Mesothelial cell of epicardium (in vitro differentiated cells): ENCODE measurements around the gene PSMB2. TPM values are rescaled to one million over a fixed set of nuclear protein-coding genes. Genes with fewer than 3 reads are reported as not detected.

Experiments used
- DNase-seq, 2 experiments: peaks; one replicate each; pipeline ENCODE4 v3.0.0; 2021; ENCODE audit warnings: low spot score in 2 of 2; ENCODE audit not compliant: unreplicated experiment in 2 of 2
- H3K27ac Mint-ChIP-seq: 2 replicates; pipeline ENCODE4 v1.8.0; 2021; ENCODE audit warnings: mixed read lengths
- H3K27me3 Mint-ChIP-seq: 2 replicates; pipeline ENCODE4 v1.8.0; 2021; ENCODE audit warnings: low read depth, mixed read lengths
- H3K36me3 Mint-ChIP-seq: 2 replicates; pipeline ENCODE4 v1.8.0; 2021; ENCODE audit warnings: mixed read lengths
- H3K4me1 Mint-ChIP-seq: 2 replicates; pipeline ENCODE4 v1.8.0; 2021; ENCODE audit warnings: mixed read lengths
- H3K4me3 Mint-ChIP-seq: 2 replicates; pipeline ENCODE4 v1.8.0; 2021; ENCODE audit warnings: mild to moderate bottlenecking, moderate library complexity, mixed read lengths
- H3K9me3 Mint-ChIP-seq: 2 replicates; pipeline ENCODE4 v1.8.0; 2021; ENCODE audit warnings: mixed read lengths
- total RNA-seq: library from RNA; stranded (reverse); gene quantifications from 3 replicates; pipeline ENCODE4 v1.2.1, GENCODE V29; 2021
- TF ChIP-seq, protein P1 (sequence below): fragments of 200-600 bp; sonication (generic); IDR thresholded peaks from one replicate; pipeline ENCODE4 v1.5.0; 2021; ENCODE audit warnings: antibody characterized with exemption; ENCODE audit not compliant: unreplicated experiment

Gene PSMB2
- total RNA-seq, 1 donor from 2014 or later = 61.1 TPM

GRCh38 chr1:35675773-35676172, 34.4 kb upstream of the PSMB2 start:
- H3K4me1 Mint-ChIP-seq = no peaks in the 10 kb centered on the region
- DNase-seq = no peak
- H3K4me3 Mint-ChIP-seq = no peak overlapping the region
- no peaks in the 10 kb centered on the region for H3K9me3 Mint-ChIP-seq
- no peak overlapping the region for H3K27ac Mint-ChIP-seq
- TF ChIP-seq, protein P1, sequence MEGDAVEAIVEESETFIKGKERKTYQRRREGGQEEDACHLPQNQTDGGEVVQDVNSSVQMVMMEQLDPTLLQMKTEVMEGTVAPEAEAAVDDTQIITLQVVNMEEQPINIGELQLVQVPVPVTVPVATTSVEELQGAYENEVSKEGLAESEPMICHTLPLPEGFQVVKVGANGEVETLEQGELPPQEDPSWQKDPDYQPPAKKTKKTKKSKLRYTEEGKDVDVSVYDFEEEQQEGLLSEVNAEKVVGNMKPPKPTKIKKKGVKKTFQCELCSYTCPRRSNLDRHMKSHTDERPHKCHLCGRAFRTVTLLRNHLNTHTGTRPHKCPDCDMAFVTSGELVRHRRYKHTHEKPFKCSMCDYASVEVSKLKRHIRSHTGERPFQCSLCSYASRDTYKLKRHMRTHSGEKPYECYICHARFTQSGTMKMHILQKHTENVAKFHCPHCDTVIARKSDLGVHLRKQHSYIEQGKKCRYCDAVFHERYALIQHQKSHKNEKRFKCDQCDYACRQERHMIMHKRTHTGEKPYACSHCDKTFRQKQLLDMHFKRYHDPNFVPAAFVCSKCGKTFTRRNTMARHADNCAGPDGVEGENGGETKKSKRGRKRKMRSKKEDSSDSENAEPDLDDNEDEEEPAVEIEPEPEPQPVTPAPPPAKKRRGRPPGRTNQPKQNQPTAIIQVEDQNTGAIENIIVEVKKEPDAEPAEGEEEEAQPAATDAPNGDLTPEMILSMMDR = no peak
- no peaks in the 10 kb centered on the region for H3K36me3 Mint-ChIP-seq
- peaks cover 50% of the 10 kb centered on the region for H3K27me3 Mint-ChIP-seq

GRCh38 chr1:35674111-35674510, 32.8 kb upstream of the PSMB2 start:
- peaks cover 47% of the 10 kb centered on the region for H3K27me3 Mint-ChIP-seq
- TF ChIP-seq, protein P1 = no peak

DNA sequence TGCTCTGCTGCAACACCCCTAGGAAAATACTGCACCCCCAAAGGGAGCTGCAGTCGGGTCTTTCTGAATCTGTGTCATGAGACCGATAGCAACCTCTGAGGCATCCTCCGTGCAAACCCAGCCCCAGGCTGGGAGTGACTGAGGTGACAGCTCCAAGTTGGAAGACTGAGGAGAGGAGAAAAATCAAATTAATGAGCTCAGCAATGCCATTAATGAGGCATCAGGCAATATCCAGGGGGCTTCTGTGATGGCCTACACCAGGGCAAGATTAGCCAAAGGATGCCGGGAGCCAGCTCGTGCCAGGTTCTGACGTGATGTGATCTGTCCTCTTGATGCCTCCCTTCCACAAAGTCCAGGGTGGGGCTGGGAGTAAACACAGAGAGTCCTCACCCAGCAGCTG, 30.8 kb upstream of the PSMB2 start:
- Mint-ChIP-seq H3K9me3 (no peaks in the 10 kb centered on the region), H3K4me3 (no peak overlapping the region), H3K36me3 (no peaks in the 10 kb centered on the region), H3K27ac (no peak overlapping the region), H3K4me1 (no peaks in the 10 kb centered on the region), H3K27me3 (peaks cover 50% of the 10 kb centered on the region)
- DNase-seq = no peak
- TF ChIP-seq, protein P1 = no peak

More at GRCh38 chr1:35674111-35674510, 32.8 kb upstream of the PSMB2 start:
- Mint-ChIP-seq H3K27ac (no peak overlapping the region), H3K4me3 (no peak overlapping the region), H3K9me3 (no peaks in the 10 kb centered on the region), H3K36me3 (no peaks in the 10 kb centered on the region), H3K4me1 (no peaks in the 10 kb centered on the region)
- no peak for DNase-seq

DNA sequence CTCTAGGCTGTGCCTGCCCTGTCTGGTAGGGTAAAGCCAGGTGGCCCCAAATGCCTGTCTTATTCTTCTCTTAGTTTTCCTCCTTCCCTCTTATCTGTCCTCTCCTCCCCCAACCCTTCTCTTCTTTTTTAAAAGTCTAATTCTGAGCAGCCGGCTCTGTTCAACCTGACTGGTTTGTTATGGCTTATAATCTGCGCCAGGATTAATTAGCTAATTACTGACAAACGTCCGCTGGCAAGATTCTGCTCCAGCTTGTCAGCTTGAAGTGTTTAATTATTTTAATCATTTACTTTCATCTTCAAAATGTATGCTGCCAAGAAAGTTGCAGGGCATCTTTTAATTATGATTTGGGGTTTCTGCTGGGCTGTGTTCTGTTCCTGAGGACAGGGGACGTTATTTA, 27.2 kb upstream of the PSMB2 start:
- peaks cover 50% of the 10 kb centered on the region for H3K27me3 Mint-ChIP-seq
- H3K4me1 Mint-ChIP-seq = no peaks in the 10 kb centered on the region
- no peak overlapping the region for H3K27ac Mint-ChIP-seq
- no peak overlapping the region for H3K4me3 Mint-ChIP-seq
- TF ChIP-seq, protein P1 = no peak
- H3K9me3 Mint-ChIP-seq = no peaks in the 10 kb centered on the region
- no peaks in the 10 kb centered on the region for H3K36me3 Mint-ChIP-seq
- DNase-seq = no peak

DNA sequence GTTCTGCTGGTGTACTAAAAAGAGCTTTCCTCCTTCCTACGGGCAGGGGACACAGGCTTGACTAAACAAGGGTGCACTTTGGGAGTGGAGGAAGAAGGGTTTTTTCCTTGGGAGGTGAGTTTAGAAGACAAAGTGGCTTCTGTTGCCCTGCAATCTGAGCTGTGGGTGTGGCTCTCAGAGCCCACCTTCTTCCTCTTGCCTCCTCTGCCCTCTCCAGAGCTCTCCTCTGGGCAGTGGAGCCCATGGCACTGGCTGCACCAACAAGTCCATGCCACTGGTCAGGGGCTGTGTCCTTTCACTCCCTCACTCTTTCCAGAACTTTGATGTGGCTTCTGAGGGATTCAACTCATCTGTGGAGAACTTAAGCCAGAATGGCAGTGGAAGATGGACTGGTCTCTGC, 25.6 kb upstream of the PSMB2 start:
- TF ChIP-seq, protein P1 = no peak
- Mint-ChIP-seq H3K4me3 (no peak overlapping the region), H3K9me3 (no peaks in the 10 kb centered on the region), H3K27ac (no peak overlapping the region), H3K27me3 (peaks cover 45% of the 10 kb centered on the region), H3K4me1 (no peaks in the 10 kb centered on the region), H3K36me3 (no peaks in the 10 kb centered on the region)
- no peak for DNase-seq

- Mint-ChIP-seq H3K36me3 (no peaks in the 10 kb centered on the region), H3K4me1 (no peaks in the 10 kb centered on the region), H3K27ac (no peak overlapping the region), H3K4me3 (no peak overlapping the region), H3K27me3 (peaks cover 38% of the 10 kb centered on the region), H3K9me3 (no peaks in the 10 kb centered on the region)
- TF ChIP-seq, protein P1 = no peak
- no peak for DNase-seq
Observed at GRCh38 chr1:35666216-35666615, 24.9 kb upstream of the PSMB2 start.
